Bone marrow (tissue), 2 donors: ENCODE data around the gene NNT.
"Not testable (repeated sequence)": the region's sequence is repeated elsewhere in the genome, so short reads cannot be mapped to it uniquely, and the experiment has no call there.

Experiments
- DNase-seq, 2 donors: peaks; one replicate each; lab custom pipeline; 2025; lab: John Stamatoyannopoulos, UW

Gene NNT

GRCh38 chr5:43712081-43712480 is 109.1 kb downstream of the NNT start:
- no peak for DNase-seq

GRCh38 chr5:43719783-43720182 is 116.8 kb downstream of the NNT start:
- DNase-seq, result not testable (repeated sequence)

GRCh38 chr5:43728581-43728980 is 125.6 kb downstream of the NNT start:
- no peak for DNase-seq

GRCh38 chr5:43729846-43730478 is 127.0 kb downstream of the NNT start:
- DNase-seq, result peak in 1 of 2 donors; percentile 8

GRCh38 chr5:43730832-43731342 is 127.9 kb downstream of the NNT start:
- DNase-seq, result no peak

- no peak for DNase-seq
These were observed 128.6 kb downstream of the NNT start for GRCh38 chr5:43731573-43731972.

GRCh38 chr5:43745923-43746548 is 143.1 kb downstream of the NNT start:
- DNase-seq, result not testable (repeated sequence)

- DNase-seq, result no peak
These were observed 147.8 kb downstream of the NNT start for GRCh38 chr5:43750809-43751208.

- DNase-seq, result no peak
These were observed 150.1 kb downstream of the NNT start for GRCh38 chr5:43753069-43753468.
